Naive thymus-derived CD4-positive, alpha-beta T cell (primary cell): Measurements from ENCODE around the gene SUCNR1. TPM values are rescaled to one million over a fixed set of nuclear protein-coding genes. Genes with fewer than 3 reads are reported as not detected.
"Not testable (repeated sequence)": the region's sequence is repeated elsewhere in the genome, so short reads cannot be mapped to it uniquely, and the experiment has no call there.

Experiments used
- ATAC-seq: fragments of 150-1000 bp; cut with Tn5 transposase; 2 replicates; pipeline ENCODE4 v1.10.0; 2021; ENCODE audit warnings: mild to moderate bottlenecking, moderate library complexity
- CTCF ChIA-PET: fragments of 350-600 bp; sonication (Branson Sonifier 250); formaldehyde crosslinking; loops from one replicate; lab custom pipeline; 2021; ENCODE audit warnings: antibody characterized with exemption; lab: Charles Lee
- POLR2A ChIA-PET: fragments of 350-600 bp; sonication (Branson Sonifier 250); formaldehyde crosslinking; loops from one replicate; lab custom pipeline; 2021; ENCODE audit warnings: antibody characterized with exemption, inconsistent platforms; lab: Charles Lee
- DNase-seq, 9 donors: peaks; one replicate each; pipeline versions ENCODE4 v3.0.0 to v3.0.0-alpha.2; 2020 to 2022; ENCODE audit warnings: mixed read lengths in 1 of 9
- H3K27ac ChIP-seq: one replicate; pipeline ENCODE4 v1.7.0; 2013; ENCODE audit warnings: mild to moderate bottlenecking, low read depth, low read length, moderate library complexity
- H3K27me3 ChIP-seq, 2 donors: one replicate each; pipeline ENCODE4 v1.7.0; 2013; ENCODE audit warnings: low read length in 2 of 2, mild to moderate bottlenecking in 2 of 2, moderate library complexity in 2 of 2; ENCODE audit not compliant: control insufficient read depth in 2 of 2, insufficient read depth in 2 of 2
- H3K36me3 ChIP-seq, 3 experiments: 1 replicate in 2 of 3; 2 replicates in 1 of 3; pipeline ENCODE4 v1.7.0; 2013; ENCODE audit warnings: low read length in 3 of 3, mild to moderate bottlenecking in 3 of 3, moderate library complexity in 1 of 3; ENCODE audit not compliant: insufficient read depth in 3 of 3, control insufficient read depth in 2 of 3
- H3K4me1 ChIP-seq, 2 donors: one replicate each; pipeline ENCODE4 v1.7.0; 2013; ENCODE audit warnings: low read length in 2 of 2, mild to moderate bottlenecking in 2 of 2, moderate library complexity in 1 of 2; ENCODE audit not compliant: control insufficient read depth in 2 of 2, insufficient read depth in 2 of 2
- H3K4me3 ChIP-seq: 2 replicates; pipeline ENCODE4 v1.7.0; 2013; ENCODE audit warnings: mild to moderate bottlenecking, low read length
- H3K9me3 ChIP-seq, 3 experiments: 1 replicate in 2 of 3; 2 replicates in 1 of 3; pipeline ENCODE4 v1.7.0; 2013; ENCODE audit warnings: low read length in 3 of 3; ENCODE audit not compliant: control insufficient read depth in 2 of 3
- H3K27ac Mint-ChIP-seq, 9 donors: one replicate each; pipeline ENCODE4 v1.8.0; 2020 to 2022; ENCODE audit warnings: mixed read lengths in 9 of 9, mild to moderate bottlenecking in 8 of 9, moderate library complexity in 5 of 9, inconsistent platforms in 2 of 9
- H3K27me3 Mint-ChIP-seq, 5 donors: one replicate each; pipeline ENCODE4 v1.8.0; 2021 to 2022; ENCODE audit warnings: mixed read lengths in 5 of 5, mild to moderate bottlenecking in 1 of 5
- H3K36me3 Mint-ChIP-seq, 5 donors: one replicate each; pipeline ENCODE4 v1.8.0; 2020 to 2022; ENCODE audit warnings: mixed read lengths in 5 of 5, mild to moderate bottlenecking in 3 of 5, inconsistent platforms in 1 of 5
- H3K4me1 Mint-ChIP-seq, 7 donors: one replicate each; pipeline ENCODE4 v1.8.0; 2020 to 2022; ENCODE audit warnings: mixed read lengths in 7 of 7, mild to moderate bottlenecking in 3 of 7, inconsistent platforms in 1 of 7
- H3K4me3 Mint-ChIP-seq, 10 donors: one replicate each; pipeline ENCODE4 v1.8.0; 2020 to 2022; ENCODE audit warnings: mild to moderate bottlenecking in 10 of 10, mixed read lengths in 10 of 10, moderate library complexity in 6 of 10, inconsistent platforms in 2 of 10
- H3K9me3 Mint-ChIP-seq, 11 donors: one replicate each; pipeline ENCODE4 v1.8.0; 2020 to 2022; ENCODE audit warnings: mixed read lengths in 11 of 11, mild to moderate bottlenecking in 4 of 11, inconsistent platforms in 1 of 11, moderate library complexity in 1 of 11
- intact Hi-C, 2 donors: fragments of 100-400 bp; cut with micrococcal nuclease; formaldehyde crosslinking; loops; one replicate each; pipeline ENCODE4 v1.15.1; 2023
- polyA plus RNA-seq, 2 donors: library from polyadenylated mRNA; unstranded; fragments of 300-500 nt; fragmentation: Illumina TruSeq; gene quantifications; one replicate each; pipeline ENCODE4 v1.2.3, GENCODE V29; 2021
- total RNA-seq, 6 experiments: library from RNA in 5 of 6; stranded (reverse) in 5 of 6; gene quantifications; 1 replicate in 5 of 6; 2 replicates in 1 of 6; pipeline ENCODE4 v1.2.3 and lab custom pipeline; 2021 to 2026

Gene SUCNR1
- total and polyA plus RNA-seq, 7 experiments from 2014 or later = 0.12 TPM; not detected in 6

- DNase-seq (no peak), ATAC-seq (no peak)
- CTCF ChIA-PET = no interaction called here
- intact Hi-C loops = no loop called here
- Histone ChIP-seq H3K9me3 (no peaks in the 10 kb centered on the region), H3K36me3 (no peaks in the 10 kb centered on the region), H3K4me3 (no peak overlapping the region), H3K27ac (no peak overlapping the region), H3K27me3 (no peaks in the 10 kb centered on the region), H3K4me1 (no peaks in the 10 kb centered on the region)
- Mint-ChIP-seq H3K9me3 (peaks cover 0 to 1% (median 0%) of the 10 kb centered on the region in 11 donors), H3K36me3 (no peaks in the 10 kb centered on the region), H3K27me3 (peaks cover 0 to 2% (median 0%) of the 10 kb centered on the region in 5 donors), H3K4me3 (no peak overlapping the region), H3K4me1 (peaks cover 0 to 5% (median 0%) of the 10 kb centered on the region in 7 donors), H3K27ac (no peak overlapping the region)
- POLR2A ChIA-PET = no interaction called here
These were observed 51.3 kb downstream of the SUCNR1 start for GRCh38 chr3:151924753-151925152.

- ATAC-seq = no peak
- no peaks in the 10 kb centered on the region for H3K4me1 ChIP-seq
- Mint-ChIP-seq H3K27me3 (peaks cover 0 to 2% (median 0%) of the 10 kb centered on the region in 5 donors), H3K4me1 (peaks cover 0 to 5% (median 0%) of the 10 kb centered on the region in 7 donors), H3K4me3 (no peak overlapping the region), H3K27ac (no peak overlapping the region), H3K36me3 (no peaks in the 10 kb centered on the region), H3K9me3 (peaks cover 0 to 1% (median 0%) of the 10 kb centered on the region in 11 donors)
- ChIA-PET POLR2A (no interaction called here), CTCF (interaction anchor here (0.6 kb wide), 1 partner anchor 97 kb away, joined by 3 read pairs; no protein-coding TSS in a partner anchor)
- no peak for DNase-seq
- H3K4me3 ChIP-seq = no peak overlapping the region
- H3K27ac ChIP-seq = no peak overlapping the region
- H3K27me3 ChIP-seq = no peaks in the 10 kb centered on the region
- no peaks in the 10 kb centered on the region for H3K9me3 ChIP-seq
- intact Hi-C loops = no loop called here
- no peaks in the 10 kb centered on the region for H3K36me3 ChIP-seq
These were observed 52.0 kb downstream of the SUCNR1 start for GRCh38 chr3:151925419-151925818.

GRCh38 chr3:151925876-151926275 is 52.4 kb downstream of the SUCNR1 start:
- Mint-ChIP-seq H3K4me3 (no peak overlapping the region), H3K9me3 (peaks cover 0 to 1% (median 0%) of the 10 kb centered on the region in 11 donors), H3K36me3 (no peaks in the 10 kb centered on the region), H3K4me1 (peaks cover 0 to 5% (median 0%) of the 10 kb centered on the region in 7 donors), H3K27ac (no peak overlapping the region), H3K27me3 (peaks cover 0 to 2% (median 0%) of the 10 kb centered on the region in 5 donors)
- POLR2A ChIA-PET = no interaction called here
- no peak for DNase-seq
- Histone ChIP-seq H3K9me3 (no peaks in the 10 kb centered on the region), H3K36me3 (no peaks in the 10 kb centered on the region), H3K4me1 (no peaks in the 10 kb centered on the region), H3K27ac (no peak overlapping the region), H3K4me3 (no peak overlapping the region), H3K27me3 (no peaks in the 10 kb centered on the region)
- ATAC-seq = no peak
- CTCF ChIA-PET = interaction anchor here (0.6 kb wide), 1 partner anchor 98 kb away, joined by 3 read pairs; no protein-coding TSS in a partner anchor
- intact Hi-C loops = no loop called here

GRCh38 chr3:151926956-151927355 is 53.5 kb downstream of the SUCNR1 start:
- Histone ChIP-seq H3K36me3 (no peaks in the 10 kb centered on the region), H3K4me1 (no peaks in the 10 kb centered on the region), H3K27me3 (no peaks in the 10 kb centered on the region), H3K27ac (no peak overlapping the region), H3K9me3 (no peaks in the 10 kb centered on the region), H3K4me3 (no peak overlapping the region)
- no peak overlapping the region for H3K27ac Mint-ChIP-seq
- H3K4me1 Mint-ChIP-seq = peaks cover 0 to 5% (median 0%) of the 10 kb centered on the region in 7 donors
- H3K9me3 Mint-ChIP-seq = peaks cover 0 to 1% (median 0%) of the 10 kb centered on the region in 11 donors
- H3K4me3 Mint-ChIP-seq = no peak overlapping the region
- intact Hi-C loops = no loop called here
- H3K27me3 Mint-ChIP-seq = peaks cover 0 to 4% (median 0%) of the 10 kb centered on the region in 5 donors
- ATAC-seq (no peak), DNase-seq (no peak)
- CTCF ChIA-PET = no interaction called here
- no peaks in the 10 kb centered on the region for H3K36me3 Mint-ChIP-seq
- POLR2A ChIA-PET = no interaction called here

DNA sequence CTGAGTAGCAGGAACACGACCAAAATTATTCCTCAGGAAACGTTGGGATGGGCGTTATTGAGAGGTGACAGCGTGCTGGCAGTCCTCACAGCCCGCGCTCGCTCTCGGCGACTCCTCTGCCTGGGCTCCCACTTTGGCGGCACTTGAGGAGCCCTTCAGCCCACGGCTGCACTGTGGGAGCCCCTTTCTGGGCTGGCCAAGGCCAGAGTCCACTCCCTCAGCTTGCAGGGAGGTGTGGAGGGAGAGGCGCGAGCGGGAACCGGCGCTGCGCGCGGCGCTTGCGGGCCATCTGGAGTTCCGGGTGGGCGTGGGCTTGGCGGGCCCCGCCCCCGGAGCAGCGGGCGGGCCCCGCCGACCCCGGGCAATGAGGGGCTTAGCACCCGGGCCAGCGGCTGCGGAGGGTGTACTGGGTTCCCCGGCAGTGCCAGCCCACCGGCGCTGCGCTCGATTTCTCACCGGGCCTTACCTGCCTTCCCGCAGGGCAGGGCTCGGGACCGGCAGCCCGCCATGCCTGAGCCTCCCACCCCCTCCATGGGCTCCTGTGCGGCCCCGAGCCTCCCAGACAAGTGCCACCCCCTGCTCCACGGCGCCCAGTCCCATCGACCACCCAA is 54.6 kb downstream of the SUCNR1 start:
- H3K27ac ChIP-seq, ATAC-seq, H3K4me1 ChIP-seq, H3K4me3 ChIP-seq, CTCF ChIA-PET, H3K36me3 Mint-ChIP-seq, H3K4me3 Mint-ChIP-seq, H3K27me3 Mint-ChIP-seq, POLR2A ChIA-PET, H3K27ac Mint-ChIP-seq, DNase-seq, intact Hi-C loops, H3K36me3 ChIP-seq, H3K9me3 Mint-ChIP-seq, H3K27me3 ChIP-seq, H3K9me3 ChIP-seq, H3K4me1 Mint-ChIP-seq: not testable (repeated sequence)

DNA sequence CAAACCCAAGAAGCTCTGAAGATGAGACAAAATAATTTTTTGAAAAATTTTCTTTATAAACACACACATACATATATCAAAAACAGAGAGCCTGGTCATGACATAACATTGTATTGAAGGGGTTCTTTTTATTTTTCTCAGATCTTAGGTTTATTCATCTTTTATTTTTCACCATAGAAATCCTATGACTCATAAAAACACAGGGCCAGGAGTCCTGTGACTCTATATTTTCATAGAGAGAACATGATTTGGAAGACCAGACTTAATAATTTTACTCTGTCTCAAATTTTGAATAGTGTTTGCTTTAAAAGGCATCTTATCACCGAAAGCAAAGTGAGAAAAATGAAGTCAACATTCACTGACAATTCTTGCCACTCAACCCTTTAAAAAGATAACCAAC is 57.7 kb downstream of the SUCNR1 start:
- Mint-ChIP-seq H3K36me3 (no peaks in the 10 kb centered on the region), H3K4me1 (no peaks in the 10 kb centered on the region), H3K27ac (no peak overlapping the region), H3K4me3 (no peak overlapping the region), H3K27me3 (peaks cover 0 to 3% (median 0%) of the 10 kb centered on the region in 5 donors), H3K9me3 (peaks cover 0 to 1% (median 0%) of the 10 kb centered on the region in 11 donors)
- H3K9me3 ChIP-seq = no peaks in the 10 kb centered on the region
- no peak overlapping the region for H3K27ac ChIP-seq
- no peak overlapping the region for H3K4me3 ChIP-seq
- no peaks in the 10 kb centered on the region for H3K27me3 ChIP-seq
- H3K36me3 ChIP-seq = no peaks in the 10 kb centered on the region
- CTCF ChIA-PET = no interaction called here
- DNase-seq (no peak), ATAC-seq (no peak)
- POLR2A ChIA-PET = no interaction called here
- H3K4me1 ChIP-seq = no peaks in the 10 kb centered on the region
- intact Hi-C loops = no loop called here

DNA sequence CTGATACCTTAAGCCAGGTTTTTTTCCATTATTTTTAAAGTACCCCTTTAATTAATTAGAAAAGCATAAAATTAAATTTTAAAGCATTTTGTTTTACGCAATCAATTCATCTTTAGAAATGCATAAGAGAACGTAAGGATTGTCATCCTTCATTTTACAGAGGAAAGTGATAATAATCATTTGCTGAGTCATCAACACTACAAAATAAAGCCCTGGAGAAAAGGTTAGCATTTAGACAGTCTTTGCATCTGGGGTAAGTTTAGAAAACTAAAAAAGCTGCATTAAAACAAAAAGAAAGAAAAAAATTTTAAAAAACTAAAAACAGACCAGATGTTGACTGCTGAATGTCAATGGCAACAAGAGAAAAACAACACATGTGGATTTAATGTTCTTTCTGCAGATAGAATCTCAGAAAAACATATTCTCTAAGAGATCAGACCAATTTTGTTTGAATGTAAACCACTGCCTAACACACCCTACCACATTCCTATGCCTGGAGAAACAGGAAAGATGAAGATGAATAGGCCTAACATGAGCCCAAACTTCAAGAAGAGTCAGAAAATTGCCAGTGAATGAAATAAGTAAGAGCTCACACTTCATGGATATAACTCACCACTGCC is 59.9 kb downstream of the SUCNR1 start:
- no peaks in the 10 kb centered on the region for H3K9me3 ChIP-seq
- no peaks in the 10 kb centered on the region for H3K36me3 ChIP-seq
- Mint-ChIP-seq H3K4me3 (no peak overlapping the region), H3K9me3 (no peaks in the 10 kb centered on the region), H3K27me3 (peaks cover 0 to 15% (median 0%) of the 10 kb centered on the region in 5 donors), H3K27ac (no peak overlapping the region), H3K36me3 (no peaks in the 10 kb centered on the region), H3K4me1 (no peaks in the 10 kb centered on the region)
- ChIA-PET CTCF (no interaction called here), POLR2A (no interaction called here)
- intact Hi-C loops = no loop called here
- no peak overlapping the region for H3K27ac ChIP-seq
- DNase-seq = no peak
- no peaks in the 10 kb centered on the region for H3K4me1 ChIP-seq
- H3K4me3 ChIP-seq = no peak overlapping the region
- no peaks in the 10 kb centered on the region for H3K27me3 ChIP-seq
- ATAC-seq = no peak
